CD14-positive monocyte (primary cell): ENCODE results near the gene ZSCAN1. TPM values are rescaled to one million over a fixed set of nuclear protein-coding genes. Genes with fewer than 3 reads are reported as not detected.

Experiments
- DNase-seq, 3 donors: peaks; one replicate each; pipeline ENCODE4 v3.0.0-alpha.2; 2011 to 2022
- H2AFZ ChIP-seq: 2 replicates; pipeline ENCODE4 v1.6.0; 2012; ENCODE audit warnings: mild to moderate bottlenecking, low read depth, low read length, inconsistent platforms; ENCODE audit not compliant: insufficient read depth, poor library complexity, severe bottlenecking
- H3K27ac ChIP-seq, 2 donors: 1 replicate in 1 of 2; 2 replicates in 1 of 2; pipeline ENCODE4 v1.5.1; 2012 to 2013; ENCODE audit warnings: low read length in 2 of 2, control low read depth in 1 of 2, inconsistent platforms in 1 of 2, low read depth in 1 of 2, mild to moderate bottlenecking in 1 of 2
- H3K27me3 ChIP-seq, 2 donors: one replicate each; pipeline versions ENCODE4 v1.6.0 to v1.6.1; 2011 to 2013; ENCODE audit warnings: low read length in 2 of 2; ENCODE audit not compliant: control insufficient read depth in 2 of 2, insufficient read depth in 2 of 2
- H3K36me3 ChIP-seq, 2 donors: replicated peaks in 1 of 2; 1 replicate in 1 of 2; 2 replicates in 1 of 2; pipeline versions ENCODE4 v1.5.1 to v1.6.1; 2012 to 2013; ENCODE audit warnings: low read length in 2 of 2, control low read depth in 1 of 2, inconsistent platforms in 1 of 2, mild to moderate bottlenecking in 1 of 2; ENCODE audit not compliant: insufficient read depth in 2 of 2, control insufficient read depth in 1 of 2
- H3K4me1 ChIP-seq, 2 donors: 1 replicate in 1 of 2; 2 replicates in 1 of 2; pipeline versions ENCODE4 v1.5.1 to v1.6.1; 2012 to 2013; ENCODE audit warnings: low read length in 2 of 2, control low read depth in 1 of 2, inconsistent platforms in 1 of 2, mild to moderate bottlenecking in 1 of 2, moderate library complexity in 1 of 2; ENCODE audit not compliant: insufficient read depth in 2 of 2, control insufficient read depth in 1 of 2
- H3K4me2 ChIP-seq: replicated peaks from 2 replicates; pipeline ENCODE3; 2012; ENCODE audit warnings: low read length, moderate library complexity, mild to moderate bottlenecking; ENCODE audit not compliant: poor library complexity, severe bottlenecking; ENCODE audit errors: extremely low read depth
- H3K4me3 ChIP-seq, 3 experiments: fragments of 200-600 bp in 1 of 3; sonication (generic) in 1 of 3; replicated peaks in 1 of 3; 1 replicate in 2 of 3; 2 replicates in 1 of 3; pipeline ENCODE4 v1.5.1; 2011 to 2013; ENCODE audit warnings: low read length in 3 of 3, mild to moderate bottlenecking in 3 of 3, control low read depth in 2 of 3, low read depth in 2 of 3, inconsistent platforms in 1 of 3, moderate library complexity in 1 of 3
- H3K79me2 ChIP-seq: 2 replicates; pipeline ENCODE4 v1.6.0; 2012; ENCODE audit warnings: mild to moderate bottlenecking, control low read depth, inconsistent platforms, low read length, moderate library complexity; ENCODE audit not compliant: insufficient read depth
- H3K9ac ChIP-seq: 2 replicates; pipeline ENCODE4 v1.6.0; 2017; ENCODE audit warnings: low read length, mild to moderate bottlenecking; ENCODE audit not compliant: insufficient read depth, poor library complexity, severe bottlenecking
- H3K9me3 ChIP-seq, 2 donors: replicated peaks in 1 of 2; 1 replicate in 1 of 2; 2 replicates in 1 of 2; pipeline versions ENCODE4 v1.5.1 to v1.6.1; 2012 to 2013; ENCODE audit warnings: low read length in 2 of 2, control low read depth in 1 of 2; ENCODE audit not compliant: control insufficient read depth in 1 of 2, insufficient read depth in 1 of 2
- H4K20me1 ChIP-seq: 2 replicates; pipeline ENCODE4 v1.6.0; 2012; ENCODE audit warnings: mild to moderate bottlenecking, low read length, control low read depth, moderate library complexity; ENCODE audit not compliant: insufficient read depth
- H3K27ac Mint-ChIP-seq, 7 donors: one replicate each; pipeline ENCODE4 v1.8.0; 2020; ENCODE audit warnings: mild to moderate bottlenecking in 7 of 7, mixed read lengths in 7 of 7, moderate library complexity in 6 of 7, inconsistent platforms in 2 of 7
- H3K27me3 Mint-ChIP-seq, 3 donors: one replicate each; pipeline ENCODE4 v1.8.0; 2021 to 2022; ENCODE audit warnings: low read depth in 3 of 3, mild to moderate bottlenecking in 3 of 3, mixed read lengths in 3 of 3, moderate library complexity in 3 of 3, inconsistent platforms in 1 of 3
- H3K36me3 Mint-ChIP-seq, 2 donors: one replicate each; pipeline ENCODE4 v1.8.0; 2020; ENCODE audit warnings: mixed read lengths in 2 of 2, inconsistent platforms in 1 of 2, mild to moderate bottlenecking in 1 of 2
- H3K4me1 Mint-ChIP-seq: one replicate; pipeline ENCODE4 v1.8.0; 2020; ENCODE audit warnings: mild to moderate bottlenecking, mixed read lengths
- H3K4me3 Mint-ChIP-seq, 2 donors: one replicate each; pipeline ENCODE4 v1.8.0; 2020; ENCODE audit warnings: mild to moderate bottlenecking in 2 of 2, mixed read lengths in 2 of 2, moderate library complexity in 1 of 2
- H3K9me3 Mint-ChIP-seq, 7 donors: one replicate each; pipeline ENCODE4 v1.8.0; 2020 to 2022; ENCODE audit warnings: mixed read lengths in 7 of 7, mild to moderate bottlenecking in 6 of 7, moderate library complexity in 6 of 7, inconsistent platforms in 2 of 7
- CTCF ChIP-seq: fragments of 200-600 bp; IDR thresholded peaks from one replicate; pipeline ENCODE4 v1.8.0; 2022; ENCODE audit warnings: antibody characterized with exemption, mild to moderate bottlenecking
- WGBS: methylation state at CpG from one replicate; pipeline ENCODE4 v1.1.5; 2013; ENCODE audit warnings: missing lambda C conversion rate; ENCODE audit not compliant: insufficient coverage; 5-methylcytosine and 5-hydroxymethylcytosine counted together
- intact Hi-C, 2 donors: fragments of 100-400 bp; cut with micrococcal nuclease; formaldehyde crosslinking; loops; one replicate each; pipeline versions ENCODE4 v1.15.0 to v1.15.1; 2023
- polyA plus RNA-seq, 3 donors: library from polyadenylated mRNA; depleted of rRNA in 1 of 3; unstranded in 2 of 3; stranded (reverse) in 1 of 3; fragments of 300-500 nt in 2 of 3; fragments of >200 nt in 1 of 3; fragmentation: Illumina TruSeq in 2 of 3; gene quantifications; 1 replicate in 2 of 3; 2 replicates in 1 of 3; pipeline ENCODE4 v1.2.3, GENCODE V29; 2012 to 2021

Gene ZSCAN1
- polyA plus RNA-seq, 3 donors: not detected

DNA sequence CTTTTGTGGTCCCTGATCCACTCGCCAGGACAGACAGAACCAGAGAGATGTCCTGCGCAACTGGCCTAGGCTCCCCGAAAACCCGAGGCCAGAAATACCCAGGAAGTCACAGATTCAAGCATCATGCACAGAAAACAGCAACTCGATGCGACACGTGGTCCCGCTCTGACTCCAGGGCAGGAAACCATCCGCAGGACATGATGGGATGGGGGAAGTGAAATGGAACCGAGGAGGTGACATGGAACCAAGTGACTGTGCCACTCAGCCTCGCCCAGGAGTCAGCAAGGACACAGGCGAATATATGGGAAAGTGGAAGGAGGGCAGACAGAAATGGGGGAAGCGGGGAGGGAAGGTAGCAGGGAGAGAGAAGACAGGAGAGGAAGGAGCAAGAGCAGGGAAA, 63.1 kb downstream of the ZSCAN1 start:
- WGBS: 96% methylated on average over 13 of the region's 13 CpGs
- Mint-ChIP-seq H3K4me3 (peak overlapping the region; percentile 16 to 48), H3K9me3 (peaks cover 49 to 96% (median 88%) of the 10 kb centered on the region in 7 donors), H3K36me3 (peaks cover 0 to 4% of the 10 kb centered on the region in 2 donors), H3K27ac (peak overlapping the region in 3 of 7 donors; percentile 27 to 50 (median 41)), H3K4me1 (peaks cover 10% of the 10 kb centered on the region), H3K27me3 (peaks cover 0 to 7% (median 2%) of the 10 kb centered on the region in 3 donors)
- no peak overlapping the region for H3K9ac ChIP-seq
- no peaks in the 10 kb centered on the region for H3K27me3 ChIP-seq
- peaks cover 82 to 92% of the 10 kb centered on the region in 2 donors for H3K9me3 ChIP-seq
- no peak overlapping the region for H3K4me2 ChIP-seq
- intact Hi-C loops: no loop called here
- H3K4me1 ChIP-seq: peaks cover 12 to 14% of the 10 kb centered on the region in 2 donors
- no peaks in the 10 kb centered on the region for H4K20me1 ChIP-seq
- no peak overlapping the region for H2AFZ ChIP-seq
- H3K79me2 ChIP-seq: no peaks in the 10 kb centered on the region
- no peak for TF ChIP-seq CTCF
- H3K36me3 ChIP-seq: no peaks in the 10 kb centered on the region
- no peak for DNase-seq
- no peak overlapping the region for H3K27ac ChIP-seq
- peak overlapping the region in 1 of 3 experiments; percentile 79 for H3K4me3 ChIP-seq

GRCh38 chr19:58097349-58097748, 63.5 kb downstream of the ZSCAN1 start:
- Histone ChIP-seq H3K9ac (peak overlapping the region; percentile 76), H2AFZ (peak overlapping the region; percentile 83), H3K27me3 (no peaks in the 10 kb centered on the region), H3K4me1 (peaks cover 12 to 14% of the 10 kb centered on the region in 2 donors), H3K9me3 (peaks cover 84 to 93% of the 10 kb centered on the region in 2 donors), H3K36me3 (no peaks in the 10 kb centered on the region), H3K4me3 (peak overlapping the region in 1 of 3 experiments; percentile 79), H3K27ac (peak overlapping the region in 1 of 2 donors; percentile 90), H4K20me1 (no peaks in the 10 kb centered on the region), H3K4me2 (peak overlapping the region; percentile 81), H3K79me2 (no peaks in the 10 kb centered on the region)
- Mint-ChIP-seq H3K36me3 (peaks cover 0 to 4% of the 10 kb centered on the region in 2 donors), H3K27ac (peak overlapping the region in 4 of 7 donors; percentile 41 to 71 (median 66)), H3K27me3 (peaks cover 0 to 7% (median 2%) of the 10 kb centered on the region in 3 donors), H3K4me3 (peak overlapping the region in 1 of 2 donors; percentile 48), H3K4me1 (peaks cover 10% of the 10 kb centered on the region), H3K9me3 (peaks cover 46 to 94% (median 88%) of the 10 kb centered on the region in 7 donors)
- WGBS: 40% methylated on average over 2 of the region's 8 CpGs
- intact Hi-C loops: no loop called here
- no peak for TF ChIP-seq CTCF
- DNase-seq: no peak
